ENCODE measurements around the gene COG5.

Gene COG5

GRCh38 chr7:107326061-107326460, 237.7 kb downstream of the COG5 start:
- Histone ChIP-seq H3K27me3 (ENCODE audit: insufficient read depth, low read depth) (no peaks in the 10 kb centered on the region), H4K20me1 (ENCODE audit: insufficient read depth) (no peaks in the 10 kb centered on the region), H3K4me1 (ENCODE audit: low read depth, poor library complexity, severe bottlenecking) (no peaks in the 10 kb centered on the region), H3K36me3 (ENCODE audit: insufficient read depth) (no peaks in the 10 kb centered on the region), H3K27ac (no peak overlapping the region), H3K4me2 (no peak overlapping the region), H3K9ac (no peak overlapping the region), H3K79me2 (ENCODE audit: insufficient read depth, low read depth) (no peaks in the 10 kb centered on the region), H2AFZ (ENCODE audit: low read depth) (no peak overlapping the region), H3K4me3 (IDR thresholded peaks at IDR 0.05; ENCODE audit: insufficient read depth, low read depth, low read length) (no peak overlapping the region)
- TF ChIP-seq CTCF (conservative IDR thresholded peaks at IDR 0.05; ENCODE audit: low read depth, low read length): no peak

- H2AFZ ChIP-seq (ENCODE audit: low read depth): no peak overlapping the region
- no peaks in the 10 kb centered on the region for H3K79me2 ChIP-seq (ENCODE audit: insufficient read depth, low read depth)
- no peak overlapping the region for H3K9ac ChIP-seq
- no peak overlapping the region for H3K27ac ChIP-seq
- no peaks in the 10 kb centered on the region for H4K20me1 ChIP-seq (ENCODE audit: insufficient read depth)
- no peak for TF ChIP-seq CTCF (conservative IDR thresholded peaks at IDR 0.05; ENCODE audit: low read depth, low read length)
- H3K4me1 ChIP-seq (ENCODE audit: low read depth, poor library complexity, severe bottlenecking): no peaks in the 10 kb centered on the region
- no peaks in the 10 kb centered on the region for H3K36me3 ChIP-seq (ENCODE audit: insufficient read depth)
- no peak overlapping the region for H3K4me2 ChIP-seq
- H3K4me3 ChIP-seq (IDR thresholded peaks at IDR 0.05; ENCODE audit: insufficient read depth, low read depth, low read length): no peak overlapping the region
- H3K27me3 ChIP-seq (ENCODE audit: insufficient read depth, low read depth): no peaks in the 10 kb centered on the region
Observed at GRCh38 chr7:107322015-107322414, 241.7 kb downstream of the COG5 start.

- Histone ChIP-seq H2AFZ (ENCODE audit: low read depth) (no peak overlapping the region), H3K27me3 (ENCODE audit: insufficient read depth, low read depth) (no peaks in the 10 kb centered on the region), H4K20me1 (ENCODE audit: insufficient read depth) (no peaks in the 10 kb centered on the region), H3K4me1 (ENCODE audit: low read depth, poor library complexity, severe bottlenecking) (no peaks in the 10 kb centered on the region), H3K4me2 (no peak overlapping the region), H3K36me3 (ENCODE audit: insufficient read depth) (no peaks in the 10 kb centered on the region), H3K27ac (no peak overlapping the region), H3K9ac (no peak overlapping the region), H3K79me2 (ENCODE audit: insufficient read depth, low read depth) (no peaks in the 10 kb centered on the region), H3K4me3 (IDR thresholded peaks at IDR 0.05; ENCODE audit: insufficient read depth, low read depth, low read length) (no peak overlapping the region)
- TF ChIP-seq CTCF (conservative IDR thresholded peaks at IDR 0.05; ENCODE audit: low read depth, low read length): no peak
Observed at GRCh38 chr7:107321611-107322010, 242.1 kb downstream of the COG5 start.

- no peaks in the 10 kb centered on the region for H3K4me1 ChIP-seq (ENCODE audit: low read depth, poor library complexity, severe bottlenecking)
- H3K36me3 ChIP-seq (ENCODE audit: insufficient read depth): no peaks in the 10 kb centered on the region
- no peak overlapping the region for H3K4me2 ChIP-seq
- no peaks in the 10 kb centered on the region for H3K79me2 ChIP-seq (ENCODE audit: insufficient read depth, low read depth)
- no peak overlapping the region for H2AFZ ChIP-seq (ENCODE audit: low read depth)
- no peak overlapping the region for H3K9ac ChIP-seq
- no peaks in the 10 kb centered on the region for H3K27me3 ChIP-seq (ENCODE audit: insufficient read depth, low read depth)
- no peaks in the 10 kb centered on the region for H4K20me1 ChIP-seq (ENCODE audit: insufficient read depth)
- no peak overlapping the region for H3K4me3 ChIP-seq (IDR thresholded peaks at IDR 0.05; ENCODE audit: insufficient read depth, low read depth, low read length)
- no peak overlapping the region for H3K27ac ChIP-seq
- no peak for TF ChIP-seq CTCF (conservative IDR thresholded peaks at IDR 0.05; ENCODE audit: low read depth, low read length)
Observed at GRCh38 chr7:107319724-107320228, 243.9 kb downstream of the COG5 start.

Measured in KMS-11 (cell line).